ENCODE measurements around the gene AKAP10.
"Not testable (repeated sequence)": the region's sequence is repeated elsewhere in the genome, so short reads cannot be mapped to it uniquely, and the experiment has no call there.

Gene AKAP10

DNA sequence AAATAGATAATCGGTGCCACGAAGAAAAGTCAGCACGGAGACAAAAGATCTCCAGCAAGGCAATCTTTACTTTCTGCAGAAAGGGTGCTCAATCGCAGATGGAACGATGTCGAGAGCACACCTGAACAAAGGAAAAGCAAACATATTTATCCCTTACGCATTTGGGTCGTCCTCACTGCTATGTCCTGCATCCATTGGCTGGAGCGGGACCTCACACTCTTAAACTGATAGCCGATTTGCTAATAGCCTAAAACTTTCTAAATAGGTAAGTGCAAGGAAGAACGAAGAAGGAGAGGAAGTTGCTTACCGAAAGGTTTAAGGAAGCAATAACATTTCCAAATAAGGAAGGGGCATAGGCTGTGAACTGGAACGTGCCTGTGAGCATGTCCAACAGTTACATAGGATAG lies 1.2 kb upstream of the AKAP10 start:
- no peak for DNase-seq (ENCODE audit: low read depth, low spot score)

DNA sequence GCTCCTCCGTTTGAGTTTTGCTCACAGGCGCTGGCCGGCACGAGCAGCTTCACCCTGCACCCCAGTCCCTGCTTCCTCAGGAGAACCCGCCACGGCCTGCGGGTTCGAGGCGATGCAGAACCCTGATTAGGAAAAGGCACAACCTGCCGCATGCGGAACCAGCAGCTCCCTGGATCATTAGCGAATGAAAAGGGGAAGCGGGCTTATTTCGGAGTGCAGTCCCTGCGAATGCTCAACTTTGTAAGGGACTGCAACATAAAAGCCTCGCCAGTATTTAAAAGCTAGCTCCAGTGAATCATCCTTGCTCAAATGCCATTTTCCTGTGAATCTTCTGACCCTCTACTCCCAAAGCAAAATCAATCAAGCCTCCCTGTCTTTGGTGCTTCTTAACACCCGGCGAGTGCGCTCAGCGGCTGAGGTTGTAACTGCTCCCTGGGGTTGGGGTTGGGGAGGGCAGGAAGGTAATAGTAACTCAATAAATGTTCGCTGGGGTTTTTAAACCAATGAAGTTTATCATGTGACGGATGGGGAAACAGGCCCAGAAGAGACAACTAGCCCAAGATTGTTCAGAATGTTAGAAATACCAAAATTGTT lies 678 bp upstream of the AKAP10 start:
- no peak for DNase-seq (ENCODE audit: low read depth, low spot score)

DNA sequence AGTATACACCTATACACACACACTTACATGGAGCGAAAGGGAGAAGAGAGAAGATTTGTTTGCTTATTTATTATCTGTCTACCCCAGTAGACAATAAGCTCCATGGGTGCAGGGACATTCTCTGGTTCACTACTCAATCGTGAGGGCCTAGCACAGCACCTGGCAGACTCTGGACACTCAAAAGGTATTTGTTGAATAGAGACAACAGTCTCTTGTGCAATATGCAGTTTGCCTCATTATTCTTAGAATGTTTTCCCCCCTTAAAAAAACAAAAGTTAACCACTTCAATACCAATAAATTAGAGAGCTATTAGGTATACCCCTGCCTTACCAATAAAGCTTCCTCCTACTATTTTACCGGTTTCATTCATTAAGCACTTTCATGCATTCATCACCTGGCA lies 2.0 kb downstream of the AKAP10 start:
- no peak for DNase-seq (ENCODE audit: low read depth, low spot score)

DNA sequence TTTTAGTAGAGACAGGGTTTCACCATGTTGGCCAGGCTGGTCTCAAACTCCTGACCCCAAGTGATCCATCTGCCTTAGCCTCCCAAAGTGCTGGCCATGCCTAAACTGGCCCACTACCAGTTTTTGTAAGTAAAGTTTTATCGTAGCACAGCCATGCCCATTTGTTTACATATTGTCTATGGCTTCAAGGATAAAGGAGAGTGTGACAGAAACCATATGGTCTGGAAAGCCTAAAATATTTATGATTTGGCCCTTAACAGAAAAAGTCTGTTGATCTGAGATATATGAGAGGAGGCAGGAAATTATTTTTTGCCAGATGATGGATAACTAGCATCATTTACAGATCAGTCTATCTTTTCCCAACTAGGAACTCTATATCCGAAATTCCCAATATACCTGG lies 4.5 kb downstream of the AKAP10 start:
- no peak for DNase-seq (ENCODE audit: low read depth, low spot score)

DNA sequence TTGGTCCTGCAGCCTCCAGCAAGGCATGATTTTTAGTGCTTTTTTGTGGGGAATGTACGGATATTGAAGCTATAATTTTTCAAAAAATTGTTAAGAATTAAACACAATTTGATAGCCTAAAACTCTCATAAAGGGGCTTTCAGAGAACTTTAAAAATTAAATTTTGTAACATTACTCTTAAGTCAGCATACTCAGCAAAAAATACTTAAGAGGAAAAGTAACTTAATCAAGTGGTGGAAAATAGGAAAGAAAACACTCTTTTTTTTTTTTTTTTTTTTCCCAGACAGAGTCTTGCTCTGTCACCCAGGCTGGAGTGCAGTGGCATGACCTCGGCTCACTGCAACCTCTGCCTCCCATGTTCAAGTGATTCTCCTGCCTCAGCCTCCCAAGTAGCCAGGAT lies 14.7 kb downstream of the AKAP10 start:
- not testable (repeated sequence) for DNase-seq (ENCODE audit: low read depth, low spot score)

DNA sequence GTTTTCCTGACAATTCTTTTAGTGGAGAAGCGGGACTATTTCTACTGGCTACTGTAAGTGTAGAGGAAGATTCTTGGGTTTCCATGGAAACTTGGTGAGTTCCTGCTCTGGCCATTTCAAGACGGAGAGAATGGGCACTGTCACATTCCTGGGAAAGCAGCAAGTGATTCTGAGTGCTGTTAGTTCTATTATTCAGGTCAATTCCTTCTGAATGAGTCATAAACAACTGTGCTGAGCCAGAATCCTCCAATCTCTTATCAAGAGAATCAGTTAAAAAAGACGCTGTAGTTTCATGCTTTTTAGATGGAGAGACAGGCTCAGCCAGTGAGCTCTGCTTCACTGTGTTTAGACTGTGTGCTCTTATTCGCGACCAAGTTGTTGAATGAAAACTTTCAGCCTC lies 19.6 kb downstream of the AKAP10 start:
- DNase-seq (ENCODE audit: low read depth, low spot score) = peak; percentile 86

DNA sequence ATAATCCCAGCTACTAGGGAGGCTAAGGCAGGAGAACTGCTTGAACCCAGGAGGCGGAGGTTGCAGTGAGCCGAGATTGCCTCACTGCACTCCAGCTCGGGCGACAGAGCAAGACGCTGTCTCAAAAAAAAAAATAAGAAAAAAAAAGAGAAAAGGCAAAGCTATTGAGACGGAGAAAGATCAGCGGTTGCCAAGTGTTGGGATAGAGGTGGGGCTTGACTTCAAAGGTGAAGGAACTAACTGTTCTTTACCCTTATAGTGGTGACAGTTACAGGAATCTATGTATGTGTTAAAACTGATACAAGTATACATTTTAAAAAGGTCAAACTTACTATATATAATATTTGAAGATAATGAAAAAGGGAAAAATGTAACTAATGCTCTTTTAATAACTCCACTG lies 22.5 kb downstream of the AKAP10 start:
- DNase-seq (ENCODE audit: low read depth, low spot score) = no peak

DNA sequence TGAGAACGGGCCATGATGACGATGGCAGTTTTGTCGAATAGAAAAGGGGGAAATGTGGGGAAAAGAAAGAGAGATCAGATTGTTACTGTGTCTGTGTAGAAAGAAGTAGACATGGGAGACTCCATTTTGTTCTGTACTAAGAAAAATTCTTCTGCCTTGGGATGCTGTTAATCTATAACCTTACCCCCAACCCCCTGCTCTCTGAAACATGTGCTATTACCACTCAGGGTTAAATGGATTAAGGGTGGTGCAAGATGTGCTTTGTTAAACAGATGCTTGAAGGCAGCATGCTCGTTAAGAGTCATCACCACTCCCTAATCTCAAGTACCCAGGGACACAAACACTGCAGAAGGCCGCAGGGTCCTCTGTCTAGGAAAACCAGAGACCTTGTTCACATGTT lies 26.2 kb downstream of the AKAP10 start:
- not testable (repeated sequence) for DNase-seq (ENCODE audit: low read depth, low spot score)

DNA sequence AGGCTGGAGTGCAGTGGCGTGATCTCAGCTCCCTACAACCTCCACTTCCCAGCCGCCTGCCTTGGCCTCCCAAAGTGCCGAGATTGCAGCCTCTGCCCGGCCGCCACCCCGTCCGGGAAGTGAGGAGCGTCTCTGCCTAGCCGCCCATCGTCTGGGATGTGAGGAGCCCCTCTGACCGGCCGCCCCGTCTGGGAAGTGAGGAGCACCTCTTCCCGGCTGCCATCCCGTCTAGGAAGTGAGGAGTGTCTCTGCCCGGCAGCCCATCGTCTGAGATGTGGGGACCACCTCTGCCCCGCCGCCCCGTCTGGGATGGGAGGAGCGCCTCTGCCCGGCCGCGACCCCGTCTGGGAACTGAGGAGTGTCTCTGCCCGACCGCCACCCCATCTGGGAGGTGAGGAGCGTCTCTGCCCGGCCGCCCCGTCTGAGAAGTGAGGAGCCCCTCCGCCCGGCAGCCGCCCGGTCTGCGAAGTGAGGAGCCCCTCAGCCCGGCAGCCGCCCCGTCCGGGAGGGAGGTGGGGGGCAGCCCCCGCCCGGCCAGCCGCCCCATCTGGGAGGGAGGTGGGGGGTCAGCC lies 26.9 kb downstream of the AKAP10 start:
- not testable (repeated sequence) for DNase-seq (ENCODE audit: low read depth, low spot score)

DNA sequence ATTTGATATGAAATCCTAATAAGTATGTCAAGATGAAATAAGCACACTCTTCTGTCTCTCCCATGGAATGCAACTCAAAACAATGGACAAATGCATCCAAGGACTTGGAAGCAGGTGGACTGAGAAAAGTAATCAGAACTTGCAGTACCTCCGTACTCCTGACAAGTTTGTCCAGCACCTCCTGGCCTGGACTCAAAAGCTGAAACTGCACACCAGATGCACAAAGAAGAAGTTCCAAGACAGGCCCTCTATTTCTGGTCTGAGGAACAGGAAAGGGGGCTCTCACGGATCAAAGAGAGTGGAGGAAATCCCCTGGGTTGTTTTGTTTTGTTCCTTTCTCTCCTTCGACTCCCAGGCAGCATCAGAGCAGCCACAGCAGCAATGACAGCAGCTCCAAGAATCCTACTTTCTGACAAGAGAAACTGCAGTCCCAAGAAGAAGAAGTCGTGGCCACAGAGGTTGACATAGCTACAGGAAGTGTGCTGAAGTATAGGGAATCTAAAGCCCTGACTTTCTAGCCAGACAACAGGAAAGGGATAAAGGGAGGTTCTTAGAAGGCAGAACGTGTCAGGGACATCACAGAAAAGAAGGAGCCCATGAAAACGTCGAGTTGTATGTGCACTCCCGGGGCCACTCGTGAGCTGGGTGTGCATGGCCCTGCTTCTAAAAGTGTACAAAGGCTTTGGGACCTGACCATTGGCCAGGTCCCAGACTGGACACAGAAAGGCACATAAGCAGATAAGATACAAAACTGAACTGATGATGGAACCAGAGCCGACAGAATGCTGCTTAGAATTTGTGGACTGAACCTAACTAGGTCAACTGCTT lies 29.3 kb downstream of the AKAP10 start:
- no peak for DNase-seq (ENCODE audit: low read depth, low spot score)

DNA sequence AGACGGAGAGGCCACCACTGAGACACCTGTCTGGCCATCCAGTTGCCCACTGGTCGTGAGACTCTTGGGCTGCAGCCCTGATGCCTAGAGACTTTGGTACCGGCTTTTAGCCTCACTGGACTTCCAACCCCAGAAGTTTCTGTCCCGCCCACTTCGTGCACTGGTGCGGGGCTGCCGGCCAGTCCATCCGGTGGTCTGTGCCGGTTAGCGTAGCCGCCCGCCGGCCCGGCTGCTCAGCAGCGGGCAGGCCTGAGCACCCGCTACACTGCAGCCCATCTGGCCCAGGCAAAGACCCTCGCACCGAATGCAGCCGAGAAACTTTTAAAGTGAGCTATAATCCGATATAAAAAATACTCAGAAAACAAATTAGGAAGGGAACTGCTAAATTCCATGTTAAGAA lies 30.7 kb downstream of the AKAP10 start:
- no peak for DNase-seq (ENCODE audit: low read depth, low spot score)

DNA sequence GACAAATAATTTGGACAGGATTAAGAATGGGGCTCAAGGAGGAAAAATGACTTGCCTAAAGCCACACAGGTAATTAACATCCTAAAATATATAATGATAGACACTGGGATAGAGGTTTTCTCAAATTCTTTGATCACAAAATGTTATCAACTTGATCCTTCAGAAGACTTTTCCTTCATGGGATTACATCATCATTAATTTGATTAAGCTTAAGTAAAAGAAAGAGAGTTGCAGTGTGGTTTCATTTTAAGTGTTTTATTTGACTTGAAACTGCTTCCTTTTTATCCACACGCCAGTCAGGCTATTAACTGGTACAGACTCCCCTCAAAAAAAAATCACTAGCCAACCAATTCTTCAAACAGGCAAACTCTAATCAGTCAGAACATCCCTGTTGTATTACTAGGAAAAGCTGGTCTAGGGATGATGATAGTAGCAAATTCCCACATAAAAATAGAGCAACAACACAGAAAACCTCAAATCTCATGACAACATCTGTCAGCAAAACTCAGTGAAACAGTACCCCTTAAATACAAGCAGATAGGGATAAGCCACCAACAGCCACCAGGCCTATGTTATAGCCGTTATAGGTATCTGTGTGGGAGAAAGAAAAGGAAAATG lies 32.5 kb downstream of the AKAP10 start:
- no peak for DNase-seq (ENCODE audit: low read depth, low spot score)

DNA sequence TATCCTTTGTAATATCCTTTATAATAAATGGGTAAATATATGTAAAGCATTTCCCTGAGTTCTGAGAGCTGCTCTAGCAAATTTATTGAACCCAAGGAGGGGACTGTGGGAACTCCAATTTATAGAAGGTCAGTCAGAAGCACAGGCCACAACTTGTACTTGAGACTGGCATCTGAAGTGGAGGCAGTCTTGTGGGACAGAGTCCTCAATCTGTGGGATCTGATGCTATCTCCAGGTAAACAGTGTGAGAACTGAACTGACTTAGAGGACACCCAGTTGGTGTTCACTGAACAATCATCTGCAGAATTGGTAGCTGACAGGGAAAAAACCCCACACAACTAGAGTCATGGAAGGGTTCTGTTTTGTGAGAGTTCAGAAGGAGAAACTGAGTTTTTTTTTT lies 34.0 kb downstream of the AKAP10 start:
- DNase-seq (ENCODE audit: low read depth, low spot score) = no peak

DNA sequence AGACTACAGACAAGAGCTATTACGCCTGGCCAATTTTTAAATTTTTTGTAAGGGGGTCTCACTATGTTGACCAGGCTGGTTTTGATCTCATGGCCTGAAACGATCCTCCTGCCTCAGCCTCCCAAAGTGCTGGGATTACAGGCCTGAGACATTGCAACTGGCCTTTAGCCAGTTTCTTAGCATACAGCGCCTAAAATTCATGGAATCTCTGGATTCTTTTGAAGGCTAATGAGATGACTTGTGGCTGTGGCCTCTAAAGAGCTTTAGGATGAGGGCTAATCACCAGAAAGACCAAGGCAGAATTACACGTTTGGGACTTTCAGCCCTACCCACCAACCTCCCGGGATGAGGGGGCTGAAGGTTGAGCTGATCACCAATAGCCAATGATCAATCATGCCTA lies 34.6 kb downstream of the AKAP10 start:
- DNase-seq (ENCODE audit: low read depth, low spot score) = peak; percentile 17

DNA sequence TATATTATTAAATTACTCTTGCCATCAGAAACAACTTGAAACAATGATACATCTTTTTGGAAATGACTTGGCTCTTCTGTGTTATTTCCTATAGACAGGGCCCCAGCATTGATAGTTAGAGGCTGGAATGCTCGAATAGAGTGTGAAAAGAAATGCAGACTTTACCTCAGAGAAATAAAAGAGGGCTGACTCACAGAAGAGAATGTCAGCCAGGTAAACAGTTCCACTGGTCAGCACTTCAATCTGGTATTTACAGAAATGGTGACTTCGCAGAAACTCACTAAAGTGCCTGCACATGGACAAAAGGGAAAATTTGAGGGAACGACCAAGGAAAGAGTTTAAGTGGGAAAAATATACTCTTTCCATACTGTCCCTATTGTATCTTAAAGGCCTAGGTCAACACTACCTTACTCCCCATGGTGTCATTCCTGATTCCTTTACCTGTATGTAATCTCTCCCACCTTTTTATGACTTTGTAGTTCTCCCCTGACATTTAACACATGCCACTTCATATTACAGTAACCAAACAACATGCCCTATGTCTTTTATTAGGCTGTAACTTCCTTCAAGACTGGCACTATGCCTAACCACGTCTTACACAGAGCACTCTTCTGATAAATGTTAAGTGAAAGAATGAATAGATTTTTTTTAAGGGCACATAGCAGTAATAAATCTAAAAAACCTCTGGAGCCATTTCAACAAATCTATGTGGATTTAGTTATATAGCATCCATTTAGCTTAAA lies 36.7 kb downstream of the AKAP10 start:
- DNase-seq (ENCODE audit: low read depth, low spot score) = no peak

DNA sequence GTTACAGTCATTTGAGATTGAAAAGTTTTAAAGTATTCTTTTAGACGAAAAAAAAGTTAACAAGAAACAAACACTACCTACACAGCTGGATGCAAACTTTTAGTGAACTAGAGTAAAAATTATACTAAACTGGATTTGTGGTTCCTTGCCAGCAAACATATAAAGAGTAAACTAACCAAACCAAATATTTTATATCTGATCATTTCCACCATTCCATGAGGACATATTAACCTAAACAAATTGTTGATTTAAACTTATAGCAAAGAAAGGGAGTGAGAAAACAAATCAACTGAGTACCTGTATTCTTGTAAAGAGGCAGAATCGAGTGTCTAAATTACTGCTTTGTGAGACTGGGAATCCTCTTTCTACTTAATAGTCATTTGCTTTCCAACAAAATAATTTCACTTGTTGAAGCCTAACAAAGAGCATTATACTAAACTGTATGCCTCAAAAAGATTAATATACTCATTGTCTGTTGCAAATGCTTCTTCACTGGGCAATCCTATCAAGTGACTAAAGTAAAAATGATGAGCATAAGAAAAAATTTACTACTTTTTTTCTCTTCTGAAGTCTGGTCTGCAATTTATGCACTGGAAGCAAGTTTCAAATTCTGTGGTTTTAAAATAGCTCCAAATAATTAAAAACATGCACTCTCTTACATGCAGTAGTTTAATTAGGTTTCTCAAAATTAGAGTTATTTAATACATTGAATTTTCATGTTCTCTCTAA lies 37.5 kb downstream of the AKAP10 start:
- DNase-seq (ENCODE audit: low read depth, low spot score) = no peak

DNA sequence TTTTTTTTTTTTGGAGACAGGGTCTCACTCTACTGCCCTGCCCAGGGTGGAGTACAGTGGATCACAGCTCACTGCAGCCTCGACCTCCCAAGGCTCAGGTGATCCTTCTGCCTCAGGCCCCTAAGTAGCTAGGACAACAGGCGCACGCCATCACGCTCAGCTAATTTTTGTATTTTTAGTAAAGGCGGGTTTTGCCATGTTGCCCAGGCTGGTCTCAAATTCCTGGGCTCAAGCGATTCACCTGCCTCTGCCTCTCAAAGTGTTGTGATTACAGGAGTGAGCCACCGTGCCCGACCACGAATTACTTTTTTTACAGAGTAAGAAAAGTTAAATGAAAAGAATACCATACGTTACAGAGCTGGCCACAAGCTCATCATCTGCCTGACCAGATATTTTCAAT lies 38.9 kb downstream of the AKAP10 start:
- DNase-seq (ENCODE audit: low read depth, low spot score) = no peak

DNA sequence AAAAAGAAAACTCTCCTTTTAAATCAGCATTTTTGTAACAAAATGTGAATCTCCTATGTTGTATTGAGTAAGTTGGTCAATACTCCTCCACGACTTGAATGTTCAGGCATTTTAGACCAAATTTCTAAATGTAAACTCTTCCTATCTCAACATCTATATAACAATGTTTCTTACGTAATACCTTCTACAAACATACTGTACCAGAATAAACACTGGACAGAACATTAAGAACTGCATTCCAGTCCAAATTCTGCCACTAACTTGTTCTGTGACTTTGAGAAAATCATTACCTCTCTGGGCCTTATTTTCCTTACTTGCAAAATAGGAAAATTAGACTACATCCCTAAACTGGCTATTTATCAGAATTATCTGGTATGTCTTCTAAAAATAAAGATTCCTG lies 40.1 kb downstream of the AKAP10 start:
- DNase-seq (ENCODE audit: low read depth, low spot score) = no peak

DNA sequence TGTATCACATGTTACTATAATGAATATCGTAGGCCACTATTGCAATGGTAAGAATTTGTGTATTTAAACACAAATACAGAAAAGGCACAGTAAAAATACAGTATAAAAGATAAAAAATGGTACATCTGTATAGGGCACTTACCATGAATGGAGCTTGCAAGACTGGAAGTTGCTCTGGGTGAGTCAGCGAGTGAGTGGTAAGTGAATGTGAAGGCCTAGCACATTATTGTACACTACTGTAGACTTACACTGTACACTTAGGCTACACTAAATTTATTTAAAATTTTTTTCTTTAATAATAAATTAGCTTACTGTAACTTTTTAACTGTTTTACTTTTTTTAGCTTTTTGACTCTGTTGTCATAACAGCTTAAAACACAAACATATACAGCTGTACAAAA lies 42.5 kb downstream of the AKAP10 start:
- DNase-seq (ENCODE audit: low read depth, low spot score) = no peak

DNA sequence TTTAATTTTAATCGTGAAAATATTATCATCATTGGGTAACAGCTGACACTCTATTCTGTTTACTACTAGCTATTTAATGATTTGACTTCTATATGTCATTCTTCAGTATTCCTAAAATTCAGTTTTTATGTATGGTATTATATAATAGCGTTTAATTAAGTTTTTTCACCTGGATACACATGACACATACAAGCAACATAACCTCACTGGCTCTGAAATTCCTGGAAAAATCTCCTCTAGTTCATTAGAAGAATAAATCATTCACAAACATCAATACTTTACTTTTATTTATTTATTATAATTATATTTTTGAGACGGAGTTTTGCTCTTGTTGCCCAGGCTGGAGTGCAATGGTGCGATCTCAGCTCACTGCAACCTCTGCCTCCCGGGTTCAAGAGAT lies 44.0 kb downstream of the AKAP10 start:
- DNase-seq (ENCODE audit: low read depth, low spot score) = no peak

DNA sequence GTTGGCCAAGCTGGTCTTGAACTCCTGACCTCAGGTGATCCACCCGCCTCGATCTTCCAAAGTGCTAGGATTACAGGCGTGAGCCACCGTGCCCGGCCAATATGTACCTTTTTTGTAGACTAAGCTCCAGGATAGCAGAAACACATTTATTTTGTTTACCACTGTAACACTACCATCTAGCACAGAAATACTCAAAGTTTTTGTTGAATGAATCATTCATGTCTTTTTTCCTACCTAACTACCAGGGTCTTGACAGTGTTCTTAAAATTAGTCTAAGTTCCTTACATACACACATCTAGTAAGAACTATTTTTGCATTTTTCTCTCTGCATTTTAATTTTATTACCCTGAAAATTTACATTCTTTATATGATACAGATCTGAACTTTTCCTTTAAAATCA lies 44.4 kb downstream of the AKAP10 start:
- no peak for DNase-seq (ENCODE audit: low read depth, low spot score)
